Erythroblast (primary cell): ENCODE results near the gene PATJ.

ENCODE experiments used
- DNase-seq, 2 experiments: peaks; one replicate each; lab custom pipeline; 2025; lab: John Stamatoyannopoulos, UW
- GATA1 ChIP-seq: IDR thresholded peaks from 2 replicates; pipeline ENCODE4 v1.6.1; 2011; ENCODE audit warnings: low read depth, mild to moderate bottlenecking, control low read depth, low read length, moderate library complexity
- POLR2A ChIP-seq: IDR thresholded peaks from 2 replicates; pipeline ENCODE4 v1.6.1; 2011; ENCODE audit warnings: mild to moderate bottlenecking, low read length

Gene PATJ

DNA sequence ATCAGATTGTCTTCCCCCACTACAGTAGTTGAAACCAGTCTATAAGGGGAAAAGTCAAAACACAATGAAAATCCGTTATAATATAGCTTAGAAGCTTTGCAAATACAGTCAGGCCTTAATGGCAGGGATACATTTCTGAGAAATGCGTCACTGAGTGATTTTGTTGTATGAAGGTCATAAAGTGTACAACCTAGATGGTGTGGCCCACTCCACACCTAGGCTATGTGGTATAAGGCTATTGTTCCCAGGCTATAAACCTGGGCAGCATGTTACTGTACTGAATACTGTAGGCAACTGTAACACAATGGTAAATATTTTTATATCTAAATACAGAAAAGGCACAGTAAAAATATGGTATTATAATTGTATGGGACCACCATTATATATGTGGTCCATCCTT lies 264.4 kb downstream of the PATJ start:
- TF ChIP-seq POLR2A = no peak
- no peak for TF ChIP-seq GATA1
- no peak for DNase-seq

DNA sequence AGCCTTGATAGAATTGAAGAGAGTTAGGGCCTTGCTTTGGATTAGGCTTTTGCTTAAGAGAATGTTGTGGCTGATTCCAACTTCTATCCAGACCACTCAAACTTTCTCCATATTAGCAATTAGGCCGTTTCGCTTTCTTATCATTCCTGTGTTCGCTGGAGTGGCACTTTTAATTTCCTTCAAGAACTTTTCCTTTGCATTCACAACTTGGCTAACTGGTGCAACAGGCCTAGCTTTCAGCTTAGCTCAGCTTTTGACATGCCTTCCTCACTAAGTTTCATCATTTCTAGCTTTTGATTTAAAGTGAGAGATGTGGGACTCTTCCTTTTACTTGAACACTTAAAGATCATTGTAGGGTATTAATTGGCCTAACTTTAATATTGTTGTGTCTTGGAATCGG lies 268.7 kb downstream of the PATJ start:
- no peak for DNase-seq
- TF ChIP-seq GATA1 (no peak), POLR2A (no peak)

DNA sequence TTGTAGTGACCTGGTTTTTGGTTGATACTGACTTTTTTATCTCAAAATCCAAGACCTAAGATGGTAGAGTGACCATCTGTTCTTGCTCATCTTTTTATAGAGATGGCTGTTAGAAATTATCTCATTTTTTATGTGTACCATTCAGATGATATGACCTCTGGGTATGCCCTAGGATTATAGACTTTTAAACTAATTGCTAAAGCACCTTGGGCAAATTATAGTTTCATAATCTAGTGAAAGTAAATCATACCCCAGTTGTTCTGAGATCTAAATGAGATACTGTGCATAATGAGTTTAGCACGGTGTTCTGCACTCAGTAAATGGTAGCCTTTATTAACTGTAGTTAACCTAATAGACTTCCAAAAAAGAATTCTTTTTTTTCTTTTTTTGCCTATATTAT lies 269.8 kb downstream of the PATJ start:
- DNase-seq = no peak
- TF ChIP-seq POLR2A (no peak), GATA1 (no peak)

DNA sequence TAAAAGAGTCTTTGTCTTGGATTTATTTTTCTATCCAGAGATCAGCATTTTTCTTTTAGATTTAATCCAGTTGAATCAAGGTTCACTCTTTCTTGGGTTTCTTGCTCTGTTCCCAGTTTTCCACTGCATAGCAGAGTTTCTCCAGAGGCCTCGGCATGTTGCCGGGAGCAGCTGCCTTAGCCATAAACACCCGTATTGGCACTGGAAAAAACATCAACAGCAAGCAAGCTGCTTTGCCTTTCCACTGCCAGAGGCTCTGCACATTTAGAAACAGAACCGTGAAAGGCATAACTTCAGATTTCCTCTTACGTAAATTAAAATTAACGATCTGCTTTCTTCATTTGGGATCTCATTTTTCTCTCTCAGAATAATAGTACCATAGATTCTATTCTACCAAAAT lies 270.6 kb downstream of the PATJ start:
- DNase-seq = no peak
- TF ChIP-seq POLR2A (no peak), GATA1 (no peak)

DNA sequence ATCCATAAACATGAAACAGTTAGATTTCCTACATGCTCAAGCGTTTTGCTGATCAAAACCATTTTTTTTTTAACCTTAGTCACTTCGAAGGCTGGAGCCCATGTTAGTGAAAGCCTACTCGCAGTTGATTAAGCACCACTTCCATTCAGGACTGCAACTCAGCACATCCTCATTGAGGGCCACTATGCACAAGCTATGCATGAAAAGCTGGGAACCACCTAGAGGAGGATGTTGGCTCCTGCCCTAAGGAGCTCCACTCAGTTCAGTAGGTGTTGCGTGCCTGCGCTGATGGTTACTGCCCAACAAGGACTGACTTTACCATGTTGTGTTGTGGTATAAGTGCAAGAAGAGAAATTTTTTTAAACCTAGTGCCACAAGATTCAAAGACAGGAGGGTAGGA lies 271.0 kb downstream of the PATJ start:
- DNase-seq = no peak
- TF ChIP-seq GATA1 (no peak), POLR2A (no peak)

DNA sequence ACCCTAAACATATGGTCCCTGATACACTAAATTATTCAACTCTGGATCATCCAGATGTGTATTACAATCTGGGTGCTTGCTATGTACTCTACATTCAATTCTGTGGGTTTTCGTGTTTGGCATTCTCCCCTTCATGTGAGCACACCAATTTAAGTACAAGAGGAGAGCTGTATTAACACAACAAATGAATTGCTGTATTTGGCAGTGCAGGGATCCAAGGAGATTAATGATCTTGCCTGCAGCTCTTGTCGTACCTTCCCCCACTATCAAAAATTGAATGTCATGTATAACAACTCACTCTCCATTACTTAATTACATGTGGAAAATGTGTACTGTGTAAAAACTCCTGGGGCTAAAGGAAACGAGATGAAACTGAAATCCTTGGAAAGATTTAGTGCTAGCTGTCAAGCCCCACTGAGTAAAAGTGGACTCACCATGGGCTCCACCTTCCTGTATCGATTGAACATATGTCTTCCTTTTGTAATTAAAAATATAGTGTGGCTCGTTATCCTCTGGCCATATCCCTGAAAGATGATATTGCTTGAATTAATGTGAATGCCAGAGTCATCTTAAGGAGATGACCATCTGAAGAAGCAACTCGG lies 280.2 kb downstream of the PATJ start:
- no peak for TF ChIP-seq GATA1
- TF ChIP-seq POLR2A = no peak
- DNase-seq = no peak

DNA sequence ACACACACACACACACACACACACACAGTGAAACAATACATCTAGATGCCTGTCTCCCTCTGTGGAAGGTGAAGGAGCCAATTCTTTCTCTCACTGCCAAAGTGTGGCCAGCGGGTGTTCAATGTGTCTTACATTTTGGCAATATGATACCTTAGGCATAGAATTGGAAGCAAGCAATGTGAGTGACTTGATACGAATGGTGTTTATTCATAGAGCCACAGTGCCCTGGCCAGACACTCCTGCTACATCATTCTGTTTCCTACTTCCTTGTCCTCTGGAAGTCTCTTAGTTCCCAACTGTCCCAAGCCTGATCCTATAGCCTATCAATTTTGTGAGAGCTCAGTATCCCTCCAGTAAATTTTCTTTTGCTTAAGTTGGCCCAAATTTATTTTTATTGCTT lies 282.4 kb downstream of the PATJ start:
- no peak for DNase-seq
- TF ChIP-seq POLR2A (no peak), GATA1 (no peak)

DNA sequence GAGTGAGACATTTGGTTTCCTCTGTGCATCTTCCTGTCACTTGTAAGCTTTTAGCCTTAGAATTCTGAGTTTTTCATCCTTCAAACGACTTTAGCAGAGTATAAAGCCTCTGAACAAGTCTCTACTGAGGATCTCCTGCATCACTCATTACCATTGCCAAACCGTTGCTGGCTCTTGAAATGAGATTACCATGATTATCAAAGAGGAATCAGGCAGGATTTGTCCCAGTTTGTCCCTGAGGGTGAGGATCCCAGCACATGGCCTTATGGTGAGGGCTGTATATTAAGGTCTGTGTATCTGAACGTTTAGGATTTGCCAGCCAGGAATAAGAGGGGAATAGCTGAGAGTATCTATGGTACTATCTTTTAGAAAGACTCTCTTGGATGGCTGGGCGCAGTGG lies 282.9 kb downstream of the PATJ start:
- no peak for TF ChIP-seq GATA1
- TF ChIP-seq POLR2A = no peak
- no peak for DNase-seq

DNA sequence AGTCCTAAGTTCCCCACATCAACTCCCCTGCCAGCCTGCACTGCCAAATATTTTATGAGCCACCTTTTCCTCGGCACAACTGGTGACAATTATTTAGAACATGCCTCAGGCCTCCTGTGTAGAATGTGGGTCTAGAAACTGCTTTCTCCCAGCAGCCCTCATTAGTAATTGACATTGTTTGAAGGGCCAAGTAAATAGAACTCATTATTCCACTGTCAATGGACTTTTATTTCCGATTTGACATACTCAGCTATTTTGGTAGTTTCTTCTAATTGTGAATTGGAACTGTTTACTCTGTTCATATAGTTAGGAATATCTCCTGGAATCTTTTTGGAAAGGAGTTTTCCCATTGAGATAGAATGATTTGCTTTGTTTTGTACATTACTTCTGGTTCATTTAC lies 283.6 kb downstream of the PATJ start:
- DNase-seq = no peak

DNA sequence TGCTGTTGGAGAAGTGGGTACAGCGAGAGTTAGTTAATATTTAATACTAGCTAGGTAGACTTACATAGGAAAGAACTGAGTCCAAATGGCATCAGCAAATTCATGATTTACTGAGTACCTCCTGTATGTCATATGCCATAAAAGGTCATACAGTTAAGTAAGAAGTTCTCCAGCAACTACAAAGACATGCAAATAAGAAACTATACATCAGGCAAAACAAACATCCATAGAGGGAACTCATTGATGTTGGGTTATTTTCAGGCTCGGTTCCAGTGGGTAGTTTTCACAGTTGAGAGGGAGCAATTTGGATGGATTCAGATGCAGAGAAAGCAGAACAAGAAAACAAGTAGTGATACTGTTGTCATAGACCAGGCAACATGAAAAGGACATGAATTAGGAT lies 287.4 kb downstream of the PATJ start:
- TF ChIP-seq GATA1 = no peak
- TF ChIP-seq POLR2A = no peak
- no peak for DNase-seq

More for the DNA sequence above, 283.6 kb downstream of the PATJ start:
- TF ChIP-seq POLR2A = no peak
- no peak for TF ChIP-seq GATA1

DNA sequence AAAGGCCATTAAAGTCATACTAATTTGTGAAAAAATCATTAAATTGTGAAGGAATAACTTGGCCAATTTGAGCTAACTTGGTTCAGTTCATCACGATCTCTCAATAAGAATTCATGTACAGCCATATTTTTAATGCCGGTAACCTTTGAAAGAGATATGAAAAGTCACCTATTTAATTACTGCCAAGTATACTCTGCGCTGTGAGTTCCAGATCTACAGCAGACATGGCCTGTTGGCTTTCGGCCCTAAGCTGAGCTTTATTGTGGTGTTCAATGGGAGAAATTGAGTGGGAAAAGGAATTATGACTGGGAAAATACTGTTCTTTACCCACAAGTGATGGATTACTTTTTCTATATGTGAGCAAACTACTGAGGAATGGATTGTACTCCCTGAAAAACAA lies 292.5 kb downstream of the PATJ start:
- no peak for TF ChIP-seq POLR2A
- no peak for TF ChIP-seq GATA1
- no peak for DNase-seq

DNA sequence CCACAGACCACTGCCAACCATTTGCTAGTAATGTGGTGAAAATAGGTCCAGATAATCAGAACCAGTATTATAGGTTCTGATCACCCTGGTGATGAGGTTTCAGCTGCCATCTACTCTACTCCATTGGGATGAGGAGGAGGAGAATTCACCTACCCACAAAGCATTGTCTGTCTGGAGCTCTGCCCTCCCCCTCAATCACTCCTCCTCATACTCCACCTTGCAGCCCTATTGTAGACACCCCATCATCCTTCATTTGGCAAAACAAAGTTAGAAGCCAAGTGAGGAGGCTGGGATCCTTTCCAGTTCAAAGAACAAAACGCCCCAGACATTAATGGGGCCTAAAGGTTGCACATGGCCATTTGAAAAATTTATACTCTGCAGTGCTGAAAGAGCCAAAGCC lies 295.0 kb downstream of the PATJ start:
- no peak for DNase-seq
- TF ChIP-seq POLR2A (no peak), GATA1 (no peak)

DNA sequence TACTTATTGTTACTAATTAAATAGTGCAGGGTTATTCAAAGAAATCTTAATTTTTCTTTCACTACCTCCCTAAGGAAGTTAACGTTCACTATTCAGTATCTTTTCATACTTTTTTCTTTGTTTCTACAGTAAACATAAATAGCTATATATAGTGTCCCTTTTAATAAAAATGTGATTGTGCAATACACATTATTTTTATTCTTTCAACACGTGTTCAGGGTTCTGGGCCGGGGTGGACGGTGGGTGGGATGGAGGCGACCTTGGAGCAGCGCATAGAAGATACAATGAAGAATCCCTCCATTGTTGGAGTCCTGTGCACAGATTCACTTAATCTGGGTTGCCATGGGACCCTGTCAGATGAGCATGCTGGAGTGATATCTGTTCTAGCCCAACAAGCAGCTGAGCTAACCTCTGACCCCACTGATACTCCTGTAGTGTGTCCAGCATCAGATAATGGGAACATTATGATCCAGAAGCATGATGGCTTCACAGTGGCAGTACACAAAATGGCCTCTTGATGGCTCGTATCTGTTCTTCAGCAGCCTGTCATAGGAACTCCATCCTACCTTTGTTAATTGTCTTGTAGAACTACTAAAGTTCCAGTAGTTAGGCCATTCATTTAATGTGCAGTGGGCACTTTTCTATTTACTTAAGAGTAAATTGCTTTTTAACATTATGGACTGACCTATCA lies 296.5 kb downstream of the PATJ start:
- no peak for DNase-seq
- TF ChIP-seq POLR2A (no peak), GATA1 (no peak)

DNA sequence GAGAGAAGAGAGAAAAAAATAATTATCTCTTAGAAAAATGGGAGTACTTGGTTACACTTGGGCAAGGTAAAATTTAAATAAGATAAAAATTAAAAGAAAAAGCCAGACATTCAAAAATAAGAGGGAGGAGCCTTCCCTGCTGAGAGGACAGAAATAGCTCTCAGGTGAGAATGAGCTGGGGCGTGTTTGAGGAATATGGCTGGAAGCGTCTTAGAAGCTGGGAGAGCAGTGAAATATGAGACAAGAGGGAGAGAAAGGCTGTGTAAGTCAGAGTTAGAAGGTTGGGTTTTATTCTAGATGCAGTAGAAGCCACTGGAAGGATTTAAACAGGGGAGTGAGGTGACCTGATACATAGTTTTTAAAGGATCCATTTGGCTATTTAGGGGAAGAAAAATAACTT lies 298.2 kb downstream of the PATJ start:
- TF ChIP-seq POLR2A (no peak), GATA1 (no peak)
- DNase-seq = no peak

DNA sequence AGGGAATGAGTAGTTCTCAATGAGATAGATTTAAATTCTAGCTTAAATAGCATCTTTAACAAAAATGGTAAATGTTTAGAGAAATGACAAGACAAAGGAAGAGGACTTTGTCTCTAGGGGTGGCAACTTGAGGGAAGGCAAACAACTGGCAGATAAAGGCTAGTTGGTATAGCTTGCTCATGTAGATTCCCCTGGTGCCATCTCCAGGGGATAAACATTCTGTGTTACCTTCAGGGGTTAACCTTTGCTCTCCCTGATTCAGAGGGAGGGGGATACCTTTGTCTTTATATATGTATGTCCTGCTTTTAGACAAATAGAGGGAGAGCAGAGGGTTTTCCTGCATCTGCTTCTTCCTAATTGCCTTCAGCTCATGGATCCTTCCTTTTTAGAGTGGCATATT lies 298.7 kb downstream of the PATJ start:
- DNase-seq = no peak
- TF ChIP-seq POLR2A (no peak), GATA1 (no peak)
